NCI-H2029 (cell line): Measurements from ENCODE around the gene BLNK.

Source experiments
- DNase-seq: peaks from one replicate; lab custom pipeline; 2025; lab: John Stamatoyannopoulos, UW

Gene BLNK

DNA sequence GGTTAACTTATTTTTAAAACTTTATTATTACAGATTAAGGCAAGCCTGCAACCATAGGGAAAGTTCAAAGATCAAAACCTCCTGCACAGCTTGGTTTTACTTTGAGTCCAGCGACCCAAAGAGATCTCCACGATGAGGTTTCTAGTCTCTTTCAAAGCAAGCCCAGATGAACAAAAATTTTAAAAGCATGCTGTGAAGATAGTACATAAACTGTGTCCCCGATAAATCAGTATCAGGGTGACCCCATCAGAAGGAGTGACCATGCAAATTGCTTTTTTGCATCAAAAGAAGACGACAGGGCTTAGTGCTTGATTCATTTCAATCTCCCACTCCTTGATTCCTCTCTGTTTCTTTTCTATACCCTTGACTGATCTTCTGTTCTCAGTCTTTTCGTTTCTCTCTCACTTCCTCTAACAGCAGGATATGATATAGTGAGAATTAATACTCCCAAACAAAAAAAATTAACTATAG, 16.8 kb upstream of the BLNK start:
- DNase-seq, result no peak

DNA sequence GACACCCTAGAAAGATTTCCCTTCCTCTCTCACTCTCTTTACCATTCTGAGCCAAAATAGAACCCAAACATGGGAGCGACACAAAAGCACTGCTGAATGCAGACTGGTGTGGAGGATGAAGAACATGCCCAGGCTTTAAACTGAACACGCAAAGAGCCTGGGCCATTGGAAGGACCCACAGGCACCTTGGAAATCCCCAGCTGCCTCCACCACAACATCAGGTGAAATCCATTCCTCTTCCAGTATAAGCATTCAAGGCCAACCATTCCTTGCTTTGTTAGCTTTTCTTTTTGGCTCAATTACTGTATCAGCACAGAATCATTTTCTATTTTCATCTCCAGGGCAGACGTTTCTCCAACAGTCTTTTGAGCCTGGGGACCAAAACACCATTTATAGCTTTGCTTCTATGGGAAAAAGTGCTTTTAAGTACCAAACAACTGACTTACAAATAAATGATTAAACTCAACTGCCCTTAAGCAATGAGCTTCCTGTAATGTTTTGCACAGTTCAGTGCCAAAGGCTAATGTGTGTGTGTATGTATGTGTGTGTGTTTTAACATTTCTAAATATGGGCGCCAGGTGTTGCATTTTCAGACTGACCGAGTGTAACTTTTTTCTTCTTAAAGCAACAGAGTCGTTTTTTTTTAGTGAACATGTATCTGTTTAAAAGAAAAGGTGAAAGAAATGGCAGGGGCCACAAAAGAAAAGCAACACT, 16.2 kb upstream of the BLNK start:
- DNase-seq, result peak; percentile 25

DNA sequence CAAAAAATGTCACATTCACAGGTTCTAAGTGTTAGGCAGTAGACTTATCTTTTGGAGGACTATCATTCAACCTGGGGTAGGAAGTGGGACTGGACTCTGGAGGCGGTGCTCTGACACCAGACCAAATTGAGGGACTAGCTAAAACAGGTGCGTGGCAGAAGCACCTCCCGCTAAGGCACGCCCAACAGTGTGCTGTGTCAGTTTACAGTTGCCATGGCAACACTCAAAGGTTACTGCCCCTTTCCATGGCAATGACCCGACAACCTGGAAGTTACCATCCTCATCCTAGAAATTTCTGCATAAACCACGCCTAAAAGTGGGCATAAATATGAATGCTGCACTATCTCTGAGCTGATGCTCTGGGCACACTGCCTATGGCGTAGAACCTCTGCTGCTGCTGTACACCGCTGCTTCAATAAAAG, 14.0 kb upstream of the BLNK start:
- DNase-seq, result no peak

DNA sequence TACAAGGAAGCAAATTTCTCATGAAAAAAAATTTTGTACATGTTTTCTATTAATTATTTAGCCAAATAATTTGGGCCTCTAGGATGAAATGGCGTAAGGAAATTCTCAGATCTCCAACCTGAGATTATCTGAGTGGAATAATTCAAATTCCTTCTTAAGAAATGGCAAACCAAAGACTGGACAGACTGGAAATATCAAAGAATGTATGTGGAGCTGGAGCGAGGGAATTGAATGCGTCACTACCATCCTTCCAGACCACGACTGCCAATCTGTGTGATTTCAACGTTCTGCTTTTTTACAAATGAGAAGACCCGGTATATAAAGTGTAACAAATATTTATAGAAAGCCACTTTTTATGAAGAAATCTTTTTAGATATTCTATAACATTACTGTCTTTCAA, 12.4 kb upstream of the BLNK start:
- no peak for DNase-seq

DNA sequence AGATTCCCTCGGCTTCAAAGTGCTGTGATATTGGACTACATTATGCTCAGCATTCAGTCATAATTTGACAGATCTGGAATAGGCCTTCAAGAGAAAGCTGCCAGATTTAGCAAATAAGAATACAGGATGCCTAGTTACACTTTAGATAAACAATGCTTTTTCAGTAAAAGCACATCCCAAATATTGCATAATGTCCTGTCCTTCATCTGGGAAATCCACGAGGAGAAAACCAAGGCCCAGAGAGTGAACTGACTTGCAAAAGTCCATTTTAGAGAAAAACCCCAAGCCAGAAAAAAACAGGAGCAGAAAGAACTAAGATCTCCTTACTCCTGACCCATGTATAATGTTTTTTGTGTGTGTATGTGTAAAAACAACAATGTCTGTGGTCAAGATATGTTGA, 12.0 kb upstream of the BLNK start:
- DNase-seq, result no peak

DNA sequence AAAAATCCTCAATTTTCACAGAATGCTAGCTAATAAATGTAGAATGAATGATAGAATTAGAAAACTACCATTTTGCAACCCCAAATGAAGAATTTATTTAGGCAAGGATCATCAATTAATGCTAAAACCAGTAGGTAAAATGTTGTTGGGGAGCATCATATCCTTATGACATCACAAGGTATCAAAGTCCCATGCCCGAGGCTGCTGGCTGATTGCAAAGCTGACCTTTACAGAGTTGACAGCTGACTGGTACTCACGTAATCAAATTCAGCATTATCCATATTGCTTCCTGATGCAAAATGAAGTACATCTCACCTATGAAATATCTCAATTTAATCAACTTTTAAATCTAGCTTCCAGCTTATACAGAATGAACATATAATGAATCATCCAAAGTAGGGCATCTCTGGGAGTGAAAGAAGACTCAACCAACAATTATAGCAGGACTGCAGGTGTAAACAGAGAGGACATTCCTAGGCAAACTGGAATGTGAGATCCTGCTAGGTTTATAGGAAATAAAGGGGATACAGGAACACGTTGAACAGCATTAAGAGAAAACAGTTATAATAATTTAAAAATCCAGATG, 10.2 kb upstream of the BLNK start:
- DNase-seq, result no peak

DNA sequence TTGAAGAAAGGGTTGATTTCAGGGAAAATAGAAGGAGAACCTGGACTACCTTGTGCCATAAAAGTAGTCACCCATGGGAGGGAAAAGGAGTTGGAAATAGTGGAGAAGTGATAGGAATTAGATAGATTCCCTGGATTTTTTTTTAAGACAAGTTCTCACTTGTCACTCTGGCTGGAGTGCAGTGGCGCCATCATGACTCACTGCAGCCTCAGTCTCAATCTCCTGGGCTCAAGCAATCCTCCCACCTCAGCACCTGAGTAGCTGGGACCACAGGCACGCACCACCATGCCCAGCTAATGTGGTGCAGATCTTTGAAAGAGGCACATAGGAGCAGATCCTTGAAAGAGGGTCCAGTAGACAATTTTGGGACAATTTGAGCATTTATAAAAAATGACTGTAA, 9.5 kb upstream of the BLNK start:
- no peak for DNase-seq

DNA sequence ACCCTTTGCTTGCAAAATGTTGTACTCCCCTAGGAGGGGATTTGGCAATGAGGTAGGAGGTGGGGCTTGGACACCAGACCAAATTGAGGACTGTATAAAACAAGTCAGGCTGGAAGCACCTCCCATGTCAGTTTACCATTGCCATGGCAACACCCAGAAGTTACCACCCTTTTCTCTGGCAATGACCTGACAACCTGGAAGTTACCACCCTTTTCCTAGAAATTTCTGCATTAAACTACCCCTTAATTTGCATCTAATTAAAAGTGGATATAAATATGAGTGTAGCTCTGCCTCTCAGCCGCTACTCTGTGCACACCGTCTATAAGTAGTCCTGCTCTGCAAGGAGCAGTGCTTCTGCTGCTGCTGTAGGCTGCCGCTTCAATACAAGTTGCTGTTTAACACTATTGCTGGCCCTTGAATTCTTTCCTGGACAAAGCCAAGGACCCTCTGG, 7.8 kb upstream of the BLNK start:
- DNase-seq, result no peak

DNA sequence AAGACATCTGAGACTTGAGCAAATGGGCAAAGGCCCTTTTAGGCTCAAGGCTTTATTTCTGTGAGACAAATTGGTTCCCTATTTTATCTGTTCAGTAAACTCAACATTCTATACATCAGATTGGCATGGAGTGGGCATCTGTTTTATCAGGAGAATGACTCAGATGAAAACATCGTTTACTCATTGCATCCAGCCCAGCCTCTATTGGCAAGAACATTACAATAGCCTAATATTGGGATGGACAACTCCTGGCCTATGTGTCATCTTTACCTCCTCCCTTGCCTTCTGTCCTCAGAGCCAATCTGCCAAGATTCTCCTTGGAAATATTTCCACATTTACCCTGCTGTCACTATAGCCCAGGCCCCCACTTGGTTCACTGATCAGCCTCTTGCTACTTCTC, 5.5 kb upstream of the BLNK start:
- no peak for DNase-seq

DNA sequence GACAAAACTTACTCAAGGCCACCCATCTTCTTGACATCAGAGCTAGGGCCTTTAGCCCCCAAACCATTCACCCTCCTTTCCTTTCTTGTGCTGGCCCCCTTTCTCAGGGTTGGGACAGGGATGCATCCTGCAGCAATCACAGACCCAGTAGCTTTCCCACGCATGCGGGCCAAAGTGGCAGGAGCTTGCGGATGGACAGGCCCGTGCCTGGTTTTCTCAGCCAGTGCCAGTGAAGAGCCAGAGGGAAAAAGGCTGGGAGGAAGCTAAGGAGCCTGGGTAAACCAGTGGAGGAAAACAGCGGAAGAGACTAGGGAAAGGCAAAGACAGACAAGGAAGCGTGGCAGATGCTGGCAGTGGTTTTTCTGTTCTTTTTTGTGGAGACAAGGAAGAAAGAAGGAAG, 5.1 kb upstream of the BLNK start:
- no peak for DNase-seq

DNA sequence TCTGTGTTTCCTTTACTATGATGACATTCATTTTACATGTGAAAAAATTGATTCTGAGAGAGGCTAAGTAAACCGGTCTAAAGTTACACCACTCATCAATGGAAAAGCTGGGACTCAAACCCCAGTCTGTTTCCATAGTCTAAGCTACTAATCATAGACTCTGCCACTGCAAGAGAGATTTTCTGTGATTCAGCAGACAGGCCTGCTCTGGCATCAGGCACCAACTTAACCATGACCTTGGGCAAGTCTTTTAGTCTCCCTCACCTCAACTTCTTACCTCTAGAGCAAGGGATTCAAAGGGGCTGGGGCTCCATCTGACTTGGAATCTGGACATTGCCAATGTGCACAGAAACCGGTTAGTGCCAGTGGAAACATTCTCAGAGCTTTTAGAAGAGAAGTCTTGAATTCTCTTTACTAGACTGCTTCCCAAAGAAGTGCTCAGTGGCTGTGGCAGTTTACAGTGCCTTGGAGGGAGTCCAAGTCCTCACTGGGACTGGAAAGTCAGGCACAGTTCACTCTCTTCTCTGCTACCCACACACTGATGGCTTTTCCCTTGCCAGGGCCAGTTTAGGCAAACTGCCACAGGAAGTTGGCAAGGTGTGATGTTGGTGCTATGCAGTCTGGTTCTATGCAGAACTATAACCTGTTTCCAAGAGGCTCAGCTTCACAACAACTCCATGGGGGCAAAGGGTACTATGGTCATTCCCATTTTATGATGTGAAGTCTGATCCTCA, 4.5 kb upstream of the BLNK start:
- DNase-seq, result peak; percentile 24

DNA sequence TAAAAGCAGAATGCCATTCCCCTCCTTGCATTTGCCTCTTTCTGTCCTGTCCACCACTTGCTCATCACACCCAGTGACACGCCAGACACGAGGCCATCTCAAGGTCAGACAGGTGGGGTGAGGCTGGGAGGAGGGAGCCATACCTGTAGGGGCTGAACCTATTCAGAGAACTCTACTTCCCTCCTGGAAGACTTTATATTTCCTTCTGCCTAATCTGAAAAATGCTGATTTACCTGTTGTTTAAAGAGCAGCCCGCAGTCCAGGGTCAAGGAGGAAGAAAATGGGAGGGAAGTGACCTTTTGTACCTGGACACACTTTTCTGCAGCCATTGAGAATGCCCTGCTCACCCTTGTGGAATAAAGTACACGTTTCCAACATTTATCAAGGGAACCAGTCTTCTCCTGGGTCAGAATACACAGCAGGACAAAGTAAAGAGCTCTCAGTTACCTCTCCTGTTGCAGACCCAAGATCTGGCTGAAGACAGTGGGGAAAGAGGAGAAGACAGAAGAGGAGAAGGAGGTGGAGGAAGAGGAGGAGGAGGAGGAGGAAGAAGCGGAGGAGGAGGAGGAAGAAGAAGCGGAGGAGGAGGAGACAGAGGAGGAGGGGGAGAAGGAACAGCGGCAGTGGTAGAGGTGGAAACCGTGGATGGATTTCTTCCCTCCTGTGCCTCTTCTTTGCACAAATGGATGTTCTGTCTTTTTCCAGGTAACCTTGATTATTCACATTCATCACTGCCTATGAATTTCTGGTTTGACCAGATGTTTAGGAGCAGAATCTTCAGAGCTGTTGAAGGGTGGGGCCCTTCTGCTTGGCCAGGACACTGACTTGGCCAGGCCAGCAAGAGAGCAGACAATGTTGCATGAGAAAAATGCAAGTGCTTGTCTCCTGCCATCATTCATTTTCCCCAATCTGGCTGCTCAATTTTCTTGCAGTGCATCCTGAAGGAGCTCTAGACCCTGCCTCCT, 1.2 kb upstream of the BLNK start:
- DNase-seq, result no peak

DNA sequence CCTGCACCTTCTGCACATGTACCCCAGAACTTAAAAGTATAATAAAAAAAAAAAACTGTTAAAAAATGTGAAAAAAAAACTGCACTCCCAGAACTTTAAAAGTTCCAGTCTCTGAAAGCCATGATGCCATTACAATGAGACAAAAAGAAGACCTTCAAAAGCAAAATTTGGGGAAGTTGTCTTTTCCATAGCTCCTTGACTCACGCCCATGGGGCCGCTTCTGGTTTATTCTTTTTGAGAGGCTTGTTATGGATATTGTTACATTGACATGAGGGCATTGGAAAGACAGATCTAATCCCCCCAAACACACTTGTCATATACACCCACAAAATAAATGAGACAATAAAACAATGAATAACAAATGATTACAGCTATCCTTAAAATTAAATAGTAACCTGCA, 798 bp downstream of the BLNK start:
- no peak for DNase-seq

DNA sequence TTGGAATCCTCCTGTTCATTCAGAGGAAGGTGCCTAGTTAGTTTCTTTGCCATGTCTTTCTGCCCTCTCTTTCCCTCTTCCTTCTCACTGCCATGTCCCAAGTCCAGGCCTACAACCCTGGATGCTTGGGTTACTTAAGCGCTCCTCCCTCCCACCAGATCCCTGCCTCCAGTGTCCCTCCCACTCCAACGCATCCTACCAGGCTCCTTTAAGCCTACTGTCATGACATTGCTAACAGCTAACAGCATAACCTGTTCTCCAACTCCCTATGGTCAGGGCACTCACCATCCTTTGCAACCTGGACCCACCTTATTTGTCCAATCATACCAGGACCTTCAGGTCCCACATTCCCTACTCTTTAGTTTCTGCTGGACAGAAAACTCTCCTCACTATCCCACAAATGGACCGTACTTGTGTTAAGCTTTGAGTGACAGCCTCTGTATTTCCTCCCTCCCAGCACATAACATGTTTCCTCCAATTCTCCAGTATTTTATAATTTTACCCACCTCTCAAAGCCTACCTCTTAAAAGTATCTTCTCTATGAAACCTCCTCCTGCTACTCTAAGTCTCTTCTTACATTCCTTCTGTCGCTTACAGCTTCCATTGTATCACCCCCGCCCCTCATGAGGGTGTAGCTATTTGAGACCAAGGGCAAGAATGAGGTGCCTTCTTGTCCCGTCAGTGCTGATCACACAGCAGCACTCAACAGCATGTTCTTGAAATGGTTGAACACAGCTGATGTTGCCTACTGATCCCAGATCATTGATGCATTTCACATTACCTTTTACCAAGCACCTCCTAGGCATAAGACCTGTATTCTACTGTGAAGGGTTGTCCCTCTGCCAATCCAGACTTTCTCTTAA, 1.7 kb downstream of the BLNK start:
- DNase-seq, result no peak

DNA sequence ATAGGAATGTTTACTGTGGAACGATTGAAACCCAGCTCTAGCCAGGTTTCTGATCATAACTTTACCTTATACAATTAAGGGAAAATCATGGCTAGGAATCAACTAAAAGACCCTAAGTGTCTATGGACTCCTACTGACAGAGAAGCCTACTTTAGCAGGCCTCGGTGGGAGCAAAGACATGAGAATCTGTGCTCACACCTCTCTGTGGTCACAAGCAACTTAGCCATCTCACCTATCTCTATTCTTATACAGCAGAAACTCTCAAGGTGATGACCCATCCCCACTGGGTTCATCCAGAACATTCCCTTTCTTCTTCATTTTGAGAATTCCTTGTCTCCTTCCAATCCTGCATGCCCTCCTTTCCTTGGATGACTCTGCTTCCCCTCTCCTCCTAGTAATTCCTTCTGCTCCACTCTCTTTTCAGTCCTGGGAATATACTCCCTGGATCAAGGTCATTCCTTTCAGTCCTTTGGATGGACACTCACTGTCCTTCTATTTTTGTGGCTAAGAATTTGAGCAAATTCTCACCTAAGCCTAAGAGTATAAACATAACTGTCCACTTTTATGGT, 2.9 kb downstream of the BLNK start:
- DNase-seq, result no peak

DNA sequence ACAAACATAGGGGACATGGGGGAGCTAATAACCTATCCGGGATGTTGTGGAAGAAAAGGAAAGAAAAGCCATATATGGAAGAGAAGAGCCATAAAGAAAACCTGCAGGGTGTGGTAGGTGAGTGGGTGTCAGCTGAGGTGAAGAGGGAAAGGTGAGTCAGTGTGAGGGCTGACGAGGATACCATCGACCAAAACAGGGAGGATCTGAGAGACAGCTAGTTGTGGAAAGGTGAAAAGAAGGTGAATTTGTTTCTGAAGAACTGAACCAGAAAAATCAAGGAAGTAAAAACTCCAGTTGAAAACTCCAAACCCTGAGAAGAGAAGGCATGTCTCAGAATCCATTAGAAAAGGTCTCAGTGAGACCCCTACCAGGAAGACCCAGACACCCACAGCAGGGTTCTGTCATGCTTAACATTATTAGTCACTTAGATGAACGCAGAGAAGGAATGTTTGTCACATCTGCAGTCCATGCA, 4.1 kb downstream of the BLNK start:
- DNase-seq, result no peak

DNA sequence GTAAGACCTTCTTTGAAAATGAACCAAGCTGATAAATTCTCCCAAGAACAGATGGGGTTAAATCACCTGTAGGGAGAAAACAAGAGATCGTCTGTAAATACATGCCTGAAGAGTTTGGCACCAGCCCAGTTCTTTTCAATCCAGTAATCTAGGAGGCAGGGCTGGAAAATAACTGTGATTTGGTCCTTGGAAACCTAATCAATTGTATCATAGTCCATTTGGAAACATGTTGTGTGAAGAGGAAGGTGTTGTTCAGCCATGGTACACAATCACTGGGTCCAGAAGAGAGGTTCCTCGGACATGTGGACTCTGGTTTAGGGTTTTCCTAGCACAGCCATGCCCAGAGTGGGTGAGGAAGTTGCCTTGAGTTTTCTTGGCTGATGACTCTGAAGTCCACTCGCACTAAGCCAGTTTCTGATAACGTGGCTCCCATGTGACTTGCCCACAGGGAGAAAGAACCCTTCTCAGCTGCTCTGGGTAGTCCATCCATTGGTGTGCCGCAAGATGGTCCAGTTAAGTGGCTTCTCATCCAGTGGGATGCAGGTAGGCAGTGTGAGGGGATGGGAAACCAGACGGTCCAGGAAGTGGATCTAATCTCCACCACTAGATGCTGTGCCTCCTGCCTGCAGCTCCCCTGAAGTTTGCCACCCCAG, 5.1 kb downstream of the BLNK start:
- peak; percentile 13 for DNase-seq

DNA sequence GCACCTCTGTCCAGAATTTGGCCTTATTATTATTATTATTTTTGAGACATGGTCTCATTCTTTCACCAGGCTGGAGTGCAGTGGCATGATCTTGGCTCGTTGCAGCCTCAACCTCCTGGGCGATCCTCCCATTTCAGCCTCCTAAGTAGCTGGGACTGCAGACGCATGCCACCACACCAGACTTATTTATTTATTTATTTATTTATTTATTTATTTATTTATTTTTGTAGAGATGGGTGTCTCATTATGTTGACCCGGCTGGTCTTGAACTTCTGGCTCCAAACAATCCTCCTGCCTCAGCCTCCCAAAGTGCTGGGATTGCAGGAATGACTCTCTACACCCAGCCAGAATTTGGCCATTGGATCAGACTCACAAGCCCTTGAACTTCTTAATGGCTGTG, 6.4 kb downstream of the BLNK start:
- DNase-seq, result no peak

DNA sequence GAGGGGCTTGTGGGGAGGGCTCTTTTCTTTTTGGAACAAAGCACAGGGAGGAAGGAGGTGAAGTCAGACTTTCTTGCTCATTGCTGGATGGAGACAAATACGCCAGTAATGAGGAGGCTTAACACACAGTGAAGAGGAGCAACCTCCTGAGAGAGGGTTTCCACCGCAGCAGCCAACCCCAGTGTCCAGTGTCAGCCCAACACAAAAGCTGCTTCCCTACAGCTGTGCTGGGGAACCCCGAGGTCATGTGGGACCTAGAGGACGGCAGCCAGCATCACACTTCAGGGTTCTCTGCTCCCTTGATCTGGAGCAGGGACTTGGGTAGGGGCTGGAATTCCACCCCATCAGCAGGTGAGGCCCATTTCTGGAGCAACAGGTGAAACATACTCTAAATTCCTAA, 7.7 kb downstream of the BLNK start:
- DNase-seq, result no peak

DNA sequence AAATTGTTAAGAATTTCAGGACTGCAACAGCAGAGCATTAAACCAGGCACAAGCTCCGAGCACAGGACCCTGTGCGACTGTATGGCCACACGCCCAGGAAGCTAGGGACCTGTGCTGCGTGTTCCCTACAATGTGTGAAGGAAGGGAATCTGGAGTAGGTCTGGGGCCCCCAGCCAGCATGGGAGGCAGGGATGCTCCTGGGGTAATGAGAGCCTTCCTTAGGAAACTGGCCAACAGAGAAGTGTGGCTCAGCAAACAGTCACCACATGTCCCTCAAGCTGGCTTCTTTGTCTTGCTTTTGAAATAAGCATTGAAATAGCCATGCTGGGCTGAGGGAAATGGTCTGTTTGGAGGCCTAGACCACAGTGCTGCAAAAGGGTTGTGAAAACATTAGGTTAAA, 8.2 kb downstream of the BLNK start:
- no peak for DNase-seq
